Liver (tissue), 9 donors: ENCODE data around the gene OSBPL9. TPM values are rescaled to one million over a fixed set of nuclear protein-coding genes. Genes with fewer than 3 reads are reported as not detected.

ENCODE experiments used
- DNase-seq: peaks from one replicate; pipeline ENCODE4 v3.0.0-alpha.2; 2017; ENCODE audit warnings: low spot score
- H3K27ac ChIP-seq, 2 donors: one replicate each; pipeline ENCODE4 v1.7.0; 2013; ENCODE audit warnings: inconsistent platforms in 2 of 2, low read length in 2 of 2, control low read depth in 1 of 2, low read depth in 1 of 2, mild to moderate bottlenecking in 1 of 2
- H3K27me3 ChIP-seq, 4 donors: one replicate each; pipeline versions ENCODE4 v1.6.1 to v1.7.0; 2013; ENCODE audit warnings: low read length in 3 of 4, inconsistent platforms in 1 of 4, mild to moderate bottlenecking in 1 of 4, moderate library complexity in 1 of 4; ENCODE audit not compliant: control insufficient read depth in 4 of 4, insufficient read depth in 4 of 4
- H3K36me3 ChIP-seq, 4 donors: one replicate each; pipeline versions ENCODE4 v1.6.1 to v1.7.0; 2013; ENCODE audit warnings: low read length in 3 of 4, mild to moderate bottlenecking in 3 of 4, low read depth in 1 of 4, moderate library complexity in 1 of 4; ENCODE audit not compliant: control insufficient read depth in 4 of 4, insufficient read depth in 3 of 4
- H3K4me1 ChIP-seq, 4 donors: one replicate each; pipeline versions ENCODE4 v1.6.1 to v1.7.0; 2013; ENCODE audit warnings: low read length in 3 of 4, mild to moderate bottlenecking in 3 of 4, moderate library complexity in 1 of 4; ENCODE audit not compliant: control insufficient read depth in 4 of 4, insufficient read depth in 4 of 4
- H3K4me3 ChIP-seq, 3 donors: one replicate each; pipeline versions ENCODE4 v1.6.1 to v1.7.0; 2013; ENCODE audit warnings: low read length in 3 of 3, control low read depth in 1 of 3, low read depth in 1 of 3, mild to moderate bottlenecking in 1 of 3
- H3K9ac ChIP-seq, 2 donors: one replicate each; pipeline ENCODE4 v1.7.0; 2013; ENCODE audit warnings: low read length in 2 of 2, mild to moderate bottlenecking in 2 of 2, moderate library complexity in 2 of 2, control low read depth in 1 of 2, low read depth in 1 of 2
- H3K9me3 ChIP-seq, 4 donors: one replicate each; pipeline versions ENCODE4 v1.6.1 to v1.7.0; 2013; ENCODE audit warnings: low read length in 3 of 4; ENCODE audit not compliant: control insufficient read depth in 4 of 4
- ATF3 ChIP-seq: IDR thresholded peaks from 2 replicates; pipeline ENCODE4 v1.6.1; 2016; ENCODE audit warnings: antibody characterized with exemption
- EGR1 ChIP-seq, 2 donors: IDR thresholded peaks; 2 replicates each; pipeline ENCODE4 v1.6.1; 2016 to 2018; ENCODE audit warnings: antibody characterized with exemption in 2 of 2, low read depth in 2 of 2
- FOXA1 ChIP-seq: IDR thresholded peaks from 2 replicates; pipeline ENCODE4 v1.6.1; 2016; ENCODE audit warnings: antibody characterized with exemption
- FOXA2 ChIP-seq: IDR thresholded peaks from 2 replicates; pipeline ENCODE4 v1.6.1; 2016; ENCODE audit warnings: antibody characterized with exemption
- GABPA ChIP-seq, 2 donors: IDR thresholded peaks in 1 of 2; conservative IDR thresholded peaks in 1 of 2; 2 replicates each; pipeline ENCODE4 v1.6.1; 2016; ENCODE audit warnings: antibody characterized with exemption in 2 of 2, mild to moderate bottlenecking in 1 of 2, moderate library complexity in 1 of 2
- HNF4A ChIP-seq, 2 donors: conservative IDR thresholded peaks; 2 replicates each; pipeline ENCODE4 v1.6.1; 2016; ENCODE audit warnings: antibody characterized with exemption in 2 of 2, mild to moderate bottlenecking in 2 of 2
- HNF4G ChIP-seq: IDR thresholded peaks from 2 replicates; pipeline ENCODE4 v1.6.1; 2016; ENCODE audit warnings: antibody characterized with exemption
- JUND ChIP-seq, 2 donors: IDR thresholded peaks; 2 replicates each; pipeline ENCODE4 v1.6.1; 2016; ENCODE audit warnings: antibody characterized with exemption in 2 of 2
- NR2F2 ChIP-seq: IDR thresholded peaks from 2 replicates; pipeline ENCODE4 v1.6.1; 2016; ENCODE audit warnings: antibody characterized with exemption
- RAD21 ChIP-seq, 2 donors: IDR thresholded peaks; 2 replicates each; pipeline ENCODE4 v1.6.1; 2016; ENCODE audit warnings: antibody characterized with exemption in 2 of 2, mild to moderate bottlenecking in 2 of 2
- RXRA ChIP-seq, 2 donors: IDR thresholded peaks; 2 replicates each; pipeline ENCODE4 v1.6.1; 2017 to 2018; ENCODE audit warnings: antibody characterized with exemption in 2 of 2, mild to moderate bottlenecking in 1 of 2
- SP1 ChIP-seq: IDR thresholded peaks from 2 replicates; pipeline ENCODE4 v1.6.1; 2018; ENCODE audit warnings: antibody characterized with exemption, mild to moderate bottlenecking
- TAF1 ChIP-seq: conservative IDR thresholded peaks from 2 replicates; pipeline ENCODE4 v1.6.1; 2016; ENCODE audit warnings: antibody characterized with exemption, mild to moderate bottlenecking
- YY1 ChIP-seq: IDR thresholded peaks from 2 replicates; pipeline ENCODE4 v1.6.1; 2016; ENCODE audit warnings: antibody characterized with exemption, mild to moderate bottlenecking
- ZBTB33 ChIP-seq: IDR thresholded peaks from 2 replicates; pipeline ENCODE4 v1.6.1; 2016; ENCODE audit warnings: antibody characterized with exemption
- WGBS: extraction: QIAGEN DNeasy Blood & Tissue Kit; methylation state at CpG from one replicate; pipeline ENCODE4 v1.1.7; 2013; 5-methylcytosine and 5-hydroxymethylcytosine counted together
- polyA plus RNA-seq, 2 donors: library from polyadenylated mRNA; stranded (reverse) in 1 of 2; unstranded in 1 of 2; fragments of 200-250 nt in 1 of 2; fragments of >200 nt in 1 of 2; fragmentation: Nextera tagmentation in 1 of 2; extraction: Ambion mirVana in 1 of 2; gene quantifications; one replicate each; pipeline versions ENCODE4 v1.2.1 to v1.2.3, GENCODE V29; 2013 to 2015
- total RNA-seq, 2 donors: library from RNA; depleted of rRNA; stranded (reverse); fragments of >200 nt; gene quantifications; one replicate each; pipeline ENCODE4 v1.2.3, GENCODE V29; 2014
- TF ChIP-seq, protein P1 (sequence below): IDR thresholded peaks from 2 replicates; pipeline ENCODE4 v1.6.1; 2016; ENCODE audit warnings: antibody characterized with exemption, mild to moderate bottlenecking
- TF ChIP-seq, protein P2 (sequence below): IDR thresholded peaks from 2 replicates; pipeline ENCODE4 v1.6.1; 2016; ENCODE audit warnings: antibody characterized with exemption
- TF ChIP-seq, protein P3 (sequence below): fragments of 150-350 bp; IDR thresholded peaks from 2 replicates; pipeline ENCODE4 v1.5.1; 2017; ENCODE audit warnings: improper control_type of control experiment, low read depth, low read length; ENCODE audit not compliant: missing input control
- donor health status: healthy.
- donor health status: healthy.
- donor health status: healthy.
- donor health status: healthy.
- donor health status: healthy.

OSBPL9 gene
- total and polyA plus RNA-seq, 4 donors: 52.1 to 129 (median 60.4) TPM

DNA sequence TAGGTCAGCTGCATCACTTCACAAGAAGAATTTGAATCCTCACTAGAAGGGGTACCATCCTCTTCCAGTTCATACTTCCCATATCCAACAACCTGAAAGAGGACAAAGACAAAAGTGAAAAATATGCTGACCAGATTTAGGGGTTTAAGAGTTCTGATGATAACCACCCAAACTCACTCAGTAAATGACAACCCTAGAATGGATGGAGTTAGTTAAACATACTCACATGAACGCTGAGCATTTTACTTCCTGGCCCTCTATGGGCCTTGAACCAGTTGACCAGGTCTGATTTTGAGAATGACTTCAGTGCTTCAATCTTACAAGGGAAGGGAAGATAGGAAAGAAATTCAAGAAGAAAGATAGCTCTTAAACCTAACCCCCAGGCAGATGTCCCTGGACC, 172.4 kb downstream of the OSBPL9 start:
- TF ChIP-seq FOXA1 (no peak), FOXA2 (no peak), EGR1 (IDR thresholded peaks at IDR 0.05; ENCODE audit: low read depth in 2 of 2) (no peak), RAD21 (IDR thresholded peaks at IDR 0.05) (no peak), JUND (IDR thresholded peaks at IDR 0.05) (no peak), HNF4A (conservative IDR thresholded peaks at IDR 0.05) (no peak), NR2F2 (no peak), SP1 (no peak), TAF1 (no peak), GABPA (IDR thresholded peaks at IDR 0.05 in 1 of 2, conservative IDR thresholded peaks at IDR 0.05 in 1 of 2) (no peak), RXRA (IDR thresholded peaks at IDR 0.05) (no peak)
- TF ChIP-seq, protein P1, sequence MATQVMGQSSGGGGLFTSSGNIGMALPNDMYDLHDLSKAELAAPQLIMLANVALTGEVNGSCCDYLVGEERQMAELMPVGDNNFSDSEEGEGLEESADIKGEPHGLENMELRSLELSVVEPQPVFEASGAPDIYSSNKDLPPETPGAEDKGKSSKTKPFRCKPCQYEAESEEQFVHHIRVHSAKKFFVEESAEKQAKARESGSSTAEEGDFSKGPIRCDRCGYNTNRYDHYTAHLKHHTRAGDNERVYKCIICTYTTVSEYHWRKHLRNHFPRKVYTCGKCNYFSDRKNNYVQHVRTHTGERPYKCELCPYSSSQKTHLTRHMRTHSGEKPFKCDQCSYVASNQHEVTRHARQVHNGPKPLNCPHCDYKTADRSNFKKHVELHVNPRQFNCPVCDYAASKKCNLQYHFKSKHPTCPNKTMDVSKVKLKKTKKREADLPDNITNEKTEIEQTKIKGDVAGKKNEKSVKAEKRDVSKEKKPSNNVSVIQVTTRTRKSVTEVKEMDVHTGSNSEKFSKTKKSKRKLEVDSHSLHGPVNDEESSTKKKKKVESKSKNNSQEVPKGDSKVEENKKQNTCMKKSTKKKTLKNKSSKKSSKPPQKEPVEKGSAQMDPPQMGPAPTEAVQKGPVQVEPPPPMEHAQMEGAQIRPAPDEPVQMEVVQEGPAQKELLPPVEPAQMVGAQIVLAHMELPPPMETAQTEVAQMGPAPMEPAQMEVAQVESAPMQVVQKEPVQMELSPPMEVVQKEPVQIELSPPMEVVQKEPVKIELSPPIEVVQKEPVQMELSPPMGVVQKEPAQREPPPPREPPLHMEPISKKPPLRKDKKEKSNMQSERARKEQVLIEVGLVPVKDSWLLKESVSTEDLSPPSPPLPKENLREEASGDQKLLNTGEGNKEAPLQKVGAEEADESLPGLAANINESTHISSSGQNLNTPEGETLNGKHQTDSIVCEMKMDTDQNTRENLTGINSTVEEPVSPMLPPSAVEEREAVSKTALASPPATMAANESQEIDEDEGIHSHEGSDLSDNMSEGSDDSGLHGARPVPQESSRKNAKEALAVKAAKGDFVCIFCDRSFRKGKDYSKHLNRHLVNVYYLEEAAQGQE: no peak
- TF ChIP-seq, protein P2, sequence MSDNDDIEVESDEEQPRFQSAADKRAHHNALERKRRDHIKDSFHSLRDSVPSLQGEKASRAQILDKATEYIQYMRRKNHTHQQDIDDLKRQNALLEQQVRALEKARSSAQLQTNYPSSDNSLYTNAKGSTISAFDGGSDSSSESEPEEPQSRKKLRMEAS: no peak

GRCh38 chr1:51790385-51790784, 173.5 kb downstream of the OSBPL9 start:
- Histone ChIP-seq H3K27ac (no peak overlapping the region), H3K27me3 (no peaks in the 10 kb centered on the region), H3K4me1 (peaks cover 4 to 23% (median 16%) of the 10 kb centered on the region in 4 donors), H3K36me3 (peaks cover 5 to 78% (median 68%) of the 10 kb centered on the region in 4 donors), H3K4me3 (no peak overlapping the region), H3K9me3 (no peaks in the 10 kb centered on the region), H3K9ac (no peak overlapping the region)
- no peak for DNase-seq
- TF ChIP-seq RXRA (IDR thresholded peaks at IDR 0.05) (no peak), TAF1 (no peak), HNF4A (conservative IDR thresholded peaks at IDR 0.05) (no peak), YY1 (no peak), FOXA1 (no peak), FOXA2 (no peak), ZBTB33 (no peak), HNF4G (no peak), RAD21 (IDR thresholded peaks at IDR 0.05) (no peak), SP1 (no peak), ATF3 (no peak), JUND (IDR thresholded peaks at IDR 0.05) (no peak), GABPA (IDR thresholded peaks at IDR 0.05 in 1 of 2, conservative IDR thresholded peaks at IDR 0.05 in 1 of 2) (no peak), EGR1 (IDR thresholded peaks at IDR 0.05; ENCODE audit: low read depth in 2 of 2) (no peak), NR2F2 (no peak)
- TF ChIP-seq, protein P3, sequence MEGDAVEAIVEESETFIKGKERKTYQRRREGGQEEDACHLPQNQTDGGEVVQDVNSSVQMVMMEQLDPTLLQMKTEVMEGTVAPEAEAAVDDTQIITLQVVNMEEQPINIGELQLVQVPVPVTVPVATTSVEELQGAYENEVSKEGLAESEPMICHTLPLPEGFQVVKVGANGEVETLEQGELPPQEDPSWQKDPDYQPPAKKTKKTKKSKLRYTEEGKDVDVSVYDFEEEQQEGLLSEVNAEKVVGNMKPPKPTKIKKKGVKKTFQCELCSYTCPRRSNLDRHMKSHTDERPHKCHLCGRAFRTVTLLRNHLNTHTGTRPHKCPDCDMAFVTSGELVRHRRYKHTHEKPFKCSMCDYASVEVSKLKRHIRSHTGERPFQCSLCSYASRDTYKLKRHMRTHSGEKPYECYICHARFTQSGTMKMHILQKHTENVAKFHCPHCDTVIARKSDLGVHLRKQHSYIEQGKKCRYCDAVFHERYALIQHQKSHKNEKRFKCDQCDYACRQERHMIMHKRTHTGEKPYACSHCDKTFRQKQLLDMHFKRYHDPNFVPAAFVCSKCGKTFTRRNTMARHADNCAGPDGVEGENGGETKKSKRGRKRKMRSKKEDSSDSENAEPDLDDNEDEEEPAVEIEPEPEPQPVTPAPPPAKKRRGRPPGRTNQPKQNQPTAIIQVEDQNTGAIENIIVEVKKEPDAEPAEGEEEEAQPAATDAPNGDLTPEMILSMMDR: no peak
- TF ChIP-seq, protein P2: no peak
- TF ChIP-seq, protein P1: no peak
- 96% methylated on average over 6 of the region's 6 CpGs for WGBS

More for the DNA sequence above, 172.4 kb downstream of the OSBPL9 start:
- H3K27ac ChIP-seq: no peak overlapping the region
- no peaks in the 10 kb centered on the region for H3K27me3 ChIP-seq
- WGBS: 96% methylated on average over 1 of the region's 1 CpG
- H3K4me1 ChIP-seq: peaks cover 4 to 16% (median 7%) of the 10 kb centered on the region in 4 donors
- no peak for DNase-seq
- no peak overlapping the region for H3K4me3 ChIP-seq
- no peak overlapping the region for H3K9ac ChIP-seq
- H3K36me3 ChIP-seq: peaks cover 8 to 89% (median 77%) of the 10 kb centered on the region in 4 donors
- H3K9me3 ChIP-seq: no peaks in the 10 kb centered on the region
